Measurements from ENCODE around the gene ANKFY1.

The ANKFY1 gene

GRCh38 chr17:4174556-4174955 is 89.2 kb downstream of the ANKFY1 start:
- H3K4me3 ChIP-seq (replicated peaks; ENCODE audit: low read depth, low read length) = no peak overlapping the region
- no peak for DNase-seq (ENCODE audit: extremely low read depth, low read depth)
- TF ChIP-seq, protein P1, sequence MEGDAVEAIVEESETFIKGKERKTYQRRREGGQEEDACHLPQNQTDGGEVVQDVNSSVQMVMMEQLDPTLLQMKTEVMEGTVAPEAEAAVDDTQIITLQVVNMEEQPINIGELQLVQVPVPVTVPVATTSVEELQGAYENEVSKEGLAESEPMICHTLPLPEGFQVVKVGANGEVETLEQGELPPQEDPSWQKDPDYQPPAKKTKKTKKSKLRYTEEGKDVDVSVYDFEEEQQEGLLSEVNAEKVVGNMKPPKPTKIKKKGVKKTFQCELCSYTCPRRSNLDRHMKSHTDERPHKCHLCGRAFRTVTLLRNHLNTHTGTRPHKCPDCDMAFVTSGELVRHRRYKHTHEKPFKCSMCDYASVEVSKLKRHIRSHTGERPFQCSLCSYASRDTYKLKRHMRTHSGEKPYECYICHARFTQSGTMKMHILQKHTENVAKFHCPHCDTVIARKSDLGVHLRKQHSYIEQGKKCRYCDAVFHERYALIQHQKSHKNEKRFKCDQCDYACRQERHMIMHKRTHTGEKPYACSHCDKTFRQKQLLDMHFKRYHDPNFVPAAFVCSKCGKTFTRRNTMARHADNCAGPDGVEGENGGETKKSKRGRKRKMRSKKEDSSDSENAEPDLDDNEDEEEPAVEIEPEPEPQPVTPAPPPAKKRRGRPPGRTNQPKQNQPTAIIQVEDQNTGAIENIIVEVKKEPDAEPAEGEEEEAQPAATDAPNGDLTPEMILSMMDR (IDR thresholded peaks at IDR 0.05; ENCODE audit: low read depth, low read length, missing control alignments) = no peak

GRCh38 chr17:4173781-4174180 is 90.0 kb downstream of the ANKFY1 start:
- TF ChIP-seq, protein P1 (IDR thresholded peaks at IDR 0.05; ENCODE audit: low read depth, low read length, missing control alignments) = no peak
- H3K4me3 ChIP-seq (replicated peaks; ENCODE audit: low read depth, low read length) = no peak overlapping the region
- no peak for DNase-seq (ENCODE audit: extremely low read depth, low read depth)

DNA sequence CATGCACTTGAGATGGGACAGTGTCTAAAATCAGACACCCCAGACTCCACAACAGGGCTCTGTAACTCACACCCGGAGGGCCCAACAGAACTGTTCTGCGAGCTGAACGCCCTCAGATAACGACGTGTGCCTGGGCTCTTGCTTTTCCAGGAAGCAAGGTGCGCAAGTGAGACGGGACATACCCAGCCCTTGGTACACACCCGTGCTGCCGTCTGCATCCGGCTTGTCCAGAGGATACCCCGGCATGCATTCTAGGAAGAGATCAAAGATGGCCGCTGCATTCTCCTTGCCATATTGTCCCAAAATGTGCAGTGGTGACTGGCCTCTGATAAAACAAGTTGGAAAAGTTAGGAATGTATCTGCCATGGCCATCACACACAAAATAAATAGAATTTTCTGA is 91.4 kb downstream of the ANKFY1 start:
- TF ChIP-seq, protein P1 (IDR thresholded peaks at IDR 0.05; ENCODE audit: low read depth, low read length, missing control alignments) = no peak
- no peak overlapping the region for H3K4me3 ChIP-seq (replicated peaks; ENCODE audit: low read depth, low read length)
- DNase-seq (ENCODE audit: extremely low read depth, low read depth) = no peak

DNA sequence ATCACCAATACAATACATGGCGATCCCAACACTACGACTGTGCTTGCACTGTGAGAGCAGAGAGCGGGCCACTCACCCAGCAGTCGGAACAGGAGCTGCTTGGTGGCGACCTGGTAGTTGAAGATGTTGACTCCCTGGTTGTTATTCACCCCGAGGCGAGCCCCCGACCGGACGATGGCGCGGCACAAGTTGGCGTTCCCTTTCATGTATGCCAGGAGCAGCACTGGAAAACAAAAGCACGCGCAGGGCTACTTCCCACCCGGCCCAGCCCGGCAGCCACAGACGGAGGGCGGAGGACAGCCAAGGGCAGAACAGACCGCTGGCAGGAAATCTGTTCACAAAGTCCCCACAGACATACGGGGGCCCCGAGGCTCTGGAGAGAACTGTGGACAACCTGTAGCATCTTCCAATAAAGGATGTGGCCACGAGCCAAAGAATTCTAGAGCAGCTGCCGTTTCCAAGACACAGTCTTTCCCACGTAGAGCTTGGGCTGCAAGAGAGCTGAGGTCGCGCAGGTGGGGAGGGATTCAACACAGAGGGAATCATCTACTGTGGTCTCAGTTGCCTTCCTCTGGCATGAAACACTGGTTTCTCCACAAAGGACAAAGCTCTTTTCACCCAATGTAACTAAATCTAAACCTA is 93.0 kb downstream of the ANKFY1 start:
- H3K4me3 ChIP-seq (replicated peaks; ENCODE audit: low read depth, low read length) = no peak overlapping the region
- no peak for DNase-seq (ENCODE audit: extremely low read depth, low read depth)
- TF ChIP-seq, protein P1 (IDR thresholded peaks at IDR 0.05; ENCODE audit: low read depth, low read length, missing control alignments) = no peak

GRCh38 chr17:4167786-4168185 is 96.0 kb downstream of the ANKFY1 start:
- TF ChIP-seq, protein P1 (IDR thresholded peaks at IDR 0.05; ENCODE audit: low read depth, low read length, missing control alignments) = no peak
- DNase-seq (ENCODE audit: extremely low read depth, low read depth) = no peak

GRCh38 chr17:4166419-4166818 is 97.4 kb downstream of the ANKFY1 start:
- TF ChIP-seq, protein P1 (IDR thresholded peaks at IDR 0.05; ENCODE audit: low read depth, low read length, missing control alignments) = no peak
- DNase-seq (ENCODE audit: extremely low read depth, low read depth) = no peak
- H3K4me3 ChIP-seq (replicated peaks; ENCODE audit: low read depth, low read length) = no peak overlapping the region

More at GRCh38 chr17:4167786-4168185, 96.0 kb downstream of the ANKFY1 start:
- no peak overlapping the region for H3K4me3 ChIP-seq (replicated peaks; ENCODE audit: low read depth, low read length)
